Sigmoid colon (tissue), 7 donors: ENCODE results near the gene ITPRIP. TPM values are rescaled to one million over a fixed set of nuclear protein-coding genes. Genes with fewer than 3 reads are reported as not detected.
A peak's percentile ranks its signal among the peaks of the same experiment; 100 is the strongest.

Source experiments
- DNase-seq: peaks from one replicate; pipeline ENCODE4 v3.0.0-alpha.2; 2019
- H3K27ac ChIP-seq, 4 donors: fragments of 200-600 bp; sonication (generic); one replicate each; pipeline ENCODE4 v1.5.1; 2016 to 2019; ENCODE audit warnings: mild to moderate bottlenecking in 1 of 4
- H3K27me3 ChIP-seq, 3 donors: fragments of 200-600 bp; sonication (generic); one replicate each; pipeline ENCODE4 v1.5.1; 2019; ENCODE audit warnings: mild to moderate bottlenecking in 1 of 3
- H3K36me3 ChIP-seq, 4 donors: fragments of 200-600 bp; sonication (generic); one replicate each; pipeline ENCODE4 v1.5.1; 2016 to 2019
- H3K4me1 ChIP-seq, 4 donors: fragments of 200-600 bp; sonication (generic); one replicate each; pipeline ENCODE4 v1.5.1; 2017 to 2019
- H3K4me3 ChIP-seq, 4 donors: fragments of 200-600 bp; sonication (generic); one replicate each; pipeline ENCODE4 v1.5.1; 2017 to 2019; ENCODE audit warnings: mild to moderate bottlenecking in 2 of 4, moderate library complexity in 1 of 4
- H3K9me3 ChIP-seq, 4 donors: fragments of 200-600 bp in 3 of 4; sonication (generic) in 3 of 4; one replicate each; pipeline versions ENCODE4 v1.5.1 to v1.6.1; 2013 to 2019
- EP300 ChIP-seq, 4 donors: sonication (generic); formaldehyde crosslinking; IDR thresholded peaks; one replicate each; pipeline ENCODE4 v1.6.1; 2017; ENCODE audit warnings: antibody characterized with exemption in 4 of 4
- POLR2A ChIP-seq, 2 donors: fragments of 450-650 bp; IDR thresholded peaks; one replicate each; pipeline ENCODE4 v1.6.1; 2016; ENCODE audit warnings: antibody characterized with exemption in 2 of 2, mild to moderate bottlenecking in 2 of 2, moderate library complexity in 2 of 2
- POLR2AphosphoS5 ChIP-seq, 4 donors: sonication (generic); formaldehyde crosslinking; IDR thresholded peaks; one replicate each; pipeline ENCODE4 v1.6.1; 2017; ENCODE audit warnings: antibody characterized with exemption in 4 of 4
- WGBS, 2 donors: extraction: QIAGEN DNeasy Blood & Tissue Kit; methylation state at CpG; one replicate each; pipeline ENCODE4 v1.1.7; 2013; 5-methylcytosine and 5-hydroxymethylcytosine counted together
- intact Hi-C: fragments of 100-400 bp; cut with DNase I; formaldehyde crosslinking; loops from one replicate; pipeline ENCODE4 v1.15.1; 2023
- polyA plus RNA-seq, 3 donors: library from polyadenylated mRNA; stranded (reverse); fragments of 200-250 nt; gene quantifications; one replicate each; pipeline ENCODE4 v1.2.3, GENCODE V29; 2013
- total RNA-seq, 4 donors: library from RNA; depleted of rRNA; stranded (reverse); fragments of >200 nt; gene quantifications; one replicate each; pipeline ENCODE4 v1.1.0, GENCODE V29; 2016
- TF ChIP-seq, protein P1 (sequence below), 4 experiments: fragments of 450-650 bp in 3 of 4; fragments of 200-600 bp in 1 of 4; IDR thresholded peaks; one replicate each; pipeline ENCODE4 v1.5.1; 2016 to 2019; ENCODE audit warnings: antibody characterized with exemption in 4 of 4, mild to moderate bottlenecking in 3 of 4, moderate library complexity in 2 of 4
- donor health status: healthy with polysubstance abuse.
- donor health status: Bipolar disorder and iron deficiency.
- donor health status: healthy.

The ITPRIP gene
- total and polyA plus RNA-seq, 7 donors: 1.2 to 22.4 (median 11.4) TPM

GRCh38 chr10:104268713-104269645, 69.3 kb downstream of the ITPRIP start, which contains the start of gene GSTO2:
Gene GSTO2 (plus strand): TSS chr10:104269184. CDS start chr10:104274916, 5,732 bp downstream.
- no peaks in the 10 kb centered on the region for H3K9me3 ChIP-seq
- no peaks in the 10 kb centered on the region for H3K27me3 ChIP-seq
- peak; percentile 100 for DNase-seq
- peaks cover 0 to 43% (median 10%) of the 10 kb centered on the region in 4 donors for H3K36me3 ChIP-seq
- 1 to 3% methylated on average over 59 of the region's 59 CpGs for WGBS, 2 donors
- peak within 1 kb of the TSS; percentile 66 to 88 (median 86) for H3K4me3 ChIP-seq
- H3K27ac ChIP-seq: peak within 1 kb of the TSS; percentile 87 to 92 (median 90)
- TF ChIP-seq POLR2AphosphoS5 (IDR thresholded peaks at IDR 0.05): peak; percentile 92 to 95 (median 94)
- TF ChIP-seq POLR2A (IDR thresholded peaks at IDR 0.05): peak; percentile 71 to 80
- TF ChIP-seq, protein P1, sequence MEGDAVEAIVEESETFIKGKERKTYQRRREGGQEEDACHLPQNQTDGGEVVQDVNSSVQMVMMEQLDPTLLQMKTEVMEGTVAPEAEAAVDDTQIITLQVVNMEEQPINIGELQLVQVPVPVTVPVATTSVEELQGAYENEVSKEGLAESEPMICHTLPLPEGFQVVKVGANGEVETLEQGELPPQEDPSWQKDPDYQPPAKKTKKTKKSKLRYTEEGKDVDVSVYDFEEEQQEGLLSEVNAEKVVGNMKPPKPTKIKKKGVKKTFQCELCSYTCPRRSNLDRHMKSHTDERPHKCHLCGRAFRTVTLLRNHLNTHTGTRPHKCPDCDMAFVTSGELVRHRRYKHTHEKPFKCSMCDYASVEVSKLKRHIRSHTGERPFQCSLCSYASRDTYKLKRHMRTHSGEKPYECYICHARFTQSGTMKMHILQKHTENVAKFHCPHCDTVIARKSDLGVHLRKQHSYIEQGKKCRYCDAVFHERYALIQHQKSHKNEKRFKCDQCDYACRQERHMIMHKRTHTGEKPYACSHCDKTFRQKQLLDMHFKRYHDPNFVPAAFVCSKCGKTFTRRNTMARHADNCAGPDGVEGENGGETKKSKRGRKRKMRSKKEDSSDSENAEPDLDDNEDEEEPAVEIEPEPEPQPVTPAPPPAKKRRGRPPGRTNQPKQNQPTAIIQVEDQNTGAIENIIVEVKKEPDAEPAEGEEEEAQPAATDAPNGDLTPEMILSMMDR (IDR thresholded peaks at IDR 0.05): no peak
- TF ChIP-seq EP300 (IDR thresholded peaks at IDR 0.05): no peak
- H3K4me1 ChIP-seq: peaks cover 0 to 15% (median 12%) of the 10 kb centered on the region in 4 donors
- intact Hi-C loops: no loop called here

DNA sequence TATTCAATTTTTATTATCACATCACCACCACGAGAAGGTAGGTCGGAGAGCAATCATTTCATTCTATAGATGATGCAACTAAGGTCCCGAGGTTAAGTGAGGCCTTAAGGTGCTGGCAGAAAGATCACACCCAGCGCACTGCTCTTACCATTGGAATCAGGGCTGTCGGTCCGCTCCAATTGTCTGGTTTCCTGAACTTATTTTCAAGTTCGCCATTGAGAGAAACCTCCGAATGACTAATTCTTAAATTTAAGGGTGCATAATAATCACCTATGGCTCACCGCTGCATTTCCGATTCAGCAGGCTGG, 69.9 kb downstream of the ITPRIP start:
- Histone ChIP-seq H3K4me3 (peak overlapping the region; percentile 66 to 88 (median 86)), H3K9me3 (no peaks in the 10 kb centered on the region), H3K27me3 (no peaks in the 10 kb centered on the region), H3K36me3 (peaks cover 0 to 49% (median 10%) of the 10 kb centered on the region in 4 donors), H3K4me1 (peaks cover 0 to 15% (median 12%) of the 10 kb centered on the region in 4 donors), H3K27ac (peak overlapping the region; percentile 87 to 92 (median 90))
- intact Hi-C loops: no loop called here
- no peak for DNase-seq
- TF ChIP-seq, protein P1 (IDR thresholded peaks at IDR 0.05): no peak
- TF ChIP-seq POLR2A (IDR thresholded peaks at IDR 0.05) (no peak), POLR2AphosphoS5 (IDR thresholded peaks at IDR 0.05) (no peak), EP300 (IDR thresholded peaks at IDR 0.05) (no peak)
- 9 to 11% methylated on average over 10 of the region's 10 CpGs for WGBS, 2 donors

- 85 to 91% methylated on average over 14 of the region's 14 CpGs for WGBS, 2 donors
- H3K4me1 ChIP-seq: peaks cover 0 to 15% (median 12%) of the 10 kb centered on the region in 4 donors
- H3K9me3 ChIP-seq: no peaks in the 10 kb centered on the region
- peak overlapping the region; percentile 87 to 92 (median 90) for H3K27ac ChIP-seq
- TF ChIP-seq, protein P1 (IDR thresholded peaks at IDR 0.05): no peak
- TF ChIP-seq EP300 (IDR thresholded peaks at IDR 0.05) (no peak), POLR2AphosphoS5 (IDR thresholded peaks at IDR 0.05) (no peak), POLR2A (IDR thresholded peaks at IDR 0.05) (no peak)
- intact Hi-C loops: no loop called here
- no peaks in the 10 kb centered on the region for H3K27me3 ChIP-seq
- H3K36me3 ChIP-seq: peaks cover 0 to 54% (median 10%) of the 10 kb centered on the region in 4 donors
- H3K4me3 ChIP-seq: peak overlapping the region in 3 of 4 donors; percentile 86 to 88 (median 87)
- DNase-seq: no peak
These were observed 70.4 kb downstream of the ITPRIP start for GRCh38 chr10:104267721-104268404.

- no peak for TF ChIP-seq EP300 (IDR thresholded peaks at IDR 0.05)
- no peak for TF ChIP-seq POLR2A (IDR thresholded peaks at IDR 0.05)
- TF ChIP-seq POLR2AphosphoS5 (IDR thresholded peaks at IDR 0.05): no peak
- TF ChIP-seq, protein P1 (IDR thresholded peaks at IDR 0.05): no peak
- intact Hi-C loops: no loop called here
- 49 to 86% methylated on average over 5 of the region's 5 CpGs for WGBS, 2 donors
These were observed 73.5 kb downstream of the ITPRIP start for GRCh38 chr10:104264783-104265182.

More at GRCh38 chr10:104264783-104265182, 73.5 kb downstream of the ITPRIP start:
- peaks cover 4 to 85% (median 22%) of the 10 kb centered on the region in 4 donors for H3K36me3 ChIP-seq
- peaks cover 0 to 30% (median 27%) of the 10 kb centered on the region in 4 donors for H3K4me1 ChIP-seq
- H3K27ac ChIP-seq: no peak overlapping the region
- no peak for DNase-seq
- no peaks in the 10 kb centered on the region for H3K9me3 ChIP-seq
- no peaks in the 10 kb centered on the region for H3K27me3 ChIP-seq
- no peak overlapping the region for H3K4me3 ChIP-seq
